OCI-LY7 (cell line): Measurements from ENCODE around the gene LLPH. TPM values are rescaled to one million over a fixed set of nuclear protein-coding genes. Genes with fewer than 3 reads are reported as not detected.

Experiments used
- BruUV-seq: library from RNA; stranded (reverse); fragments of 400-500 nt; replicated peaks from 2 replicates; lab custom pipeline; 2021; lab: Mats Ljungman, UMichigan
- CTCF ChIA-PET: fragments of 300-600 bp; sonication (Branson Sonifier 250); formaldehyde crosslinking; loops from one replicate; lab custom pipeline; 2022; ENCODE audit warnings: antibody characterized with exemption; ENCODE audit not compliant: unreplicated experiment; lab: Charles Lee
- POLR2A ChIA-PET: fragments of 300-600 bp; sonication (Branson Sonifier 250); formaldehyde crosslinking; loops from one replicate; lab custom pipeline; 2022; ENCODE audit warnings: antibody characterized with exemption; lab: Charles Lee
- DNase-seq: peaks from one replicate; pipeline ENCODE4 v3.0.0-alpha.2; 2015; ENCODE audit warnings: low spot score
- H2AFZ ChIP-seq: fragments of 200-600 bp; sonication (generic), shearing (Covaris generic); 2 replicates; pipeline ENCODE4 v1.6.1; 2014; ENCODE audit warnings: mild to moderate bottlenecking, antibody characterized with exemption, low read length, moderate library complexity
- H3K27ac ChIP-seq: fragments of 200-600 bp; sonication (generic); 2 replicates; pipeline ENCODE4 v1.5.1; 2014; ENCODE audit warnings: mixed run types, low read depth, mild to moderate bottlenecking, moderate library complexity, low read length, inconsistent platforms; ENCODE audit not compliant: poor library complexity, severe bottlenecking
- H3K36me3 ChIP-seq: fragments of 200-600 bp; sonication (generic); 2 replicates; pipeline ENCODE4 v1.6.1; 2014; ENCODE audit warnings: mild to moderate bottlenecking, antibody characterized with exemption, low read length, moderate library complexity, mixed read lengths; ENCODE audit not compliant: insufficient read depth
- H3K4me1 ChIP-seq: fragments of 200-600 bp; sonication (generic); 2 replicates; pipeline ENCODE4 v1.5.1; 2014; ENCODE audit warnings: mild to moderate bottlenecking, low read length; ENCODE audit not compliant: insufficient read depth, poor library complexity, severe bottlenecking
- H3K4me2 ChIP-seq: fragments of 200-600 bp; sonication (generic); 2 replicates; pipeline ENCODE4 v1.6.1; 2014; ENCODE audit warnings: mild to moderate bottlenecking, low read length
- H3K4me3 ChIP-seq: fragments of 200-600 bp; sonication (generic); 2 replicates; pipeline ENCODE4 v1.5.1; 2014; ENCODE audit warnings: mild to moderate bottlenecking, low read depth, low read length; ENCODE audit not compliant: poor library complexity, severe bottlenecking
- H3K79me2 ChIP-seq: fragments of 200-600 bp; sonication (generic); 2 replicates; pipeline ENCODE4 v1.6.1; 2016; ENCODE audit warnings: low read depth, mild to moderate bottlenecking, low read length, moderate library complexity, mixed read lengths; ENCODE audit not compliant: insufficient read depth
- H3K9me2 ChIP-seq: fragments of 200-600 bp; sonication (generic); 2 replicates; pipeline ENCODE4 v1.6.1; 2016; ENCODE audit warnings: mild to moderate bottlenecking, low read length, mixed read lengths; ENCODE audit not compliant: insufficient read depth
- H3K9me3 ChIP-seq: fragments of 200-600 bp; sonication (generic); 2 replicates; pipeline ENCODE4 v1.6.1; 2014; ENCODE audit warnings: mild to moderate bottlenecking, mixed run types, low read length, mixed read lengths
- H4K20me1 ChIP-seq: fragments of 200-600 bp; sonication (generic); 2 replicates; pipeline ENCODE4 v1.6.1; 2014; ENCODE audit warnings: mild to moderate bottlenecking, antibody characterized with exemption, low read length, moderate library complexity, mixed read lengths; ENCODE audit not compliant: insufficient read depth
- CTCF ChIP-seq: fragments of 200-600 bp; sonication (generic); conservative IDR thresholded peaks from 2 replicates; pipeline ENCODE4 v1.5.1; 2014; ENCODE audit warnings: mild to moderate bottlenecking, antibody characterized with exemption, low read length, moderate library complexity, mixed read lengths
- EZH2phosphoT487 ChIP-seq: fragments of 200-600 bp; sonication (generic); IDR thresholded peaks from 2 replicates; pipeline ENCODE4 v1.6.1; 2018; ENCODE audit warnings: low read depth, borderline replicate concordance, mild to moderate bottlenecking, mixed run types, antibody characterized with exemption, low read length, moderate library complexity, mixed read lengths
- intact Hi-C: fragments of 100-400 bp; cut with micrococcal nuclease; formaldehyde crosslinking; loops from one replicate; pipeline ENCODE4 v1.10.0; 2022; ENCODE audit not compliant: unreplicated experiment
- total RNA-seq, 2 experiments: library from RNA; depleted of rRNA in 1 of 2; stranded (reverse); fragments of >200 nt in 1 of 2; shearing (Covaris generic) in 1 of 2; gene quantifications; 2 replicates each; pipeline ENCODE4 v1.2.3, GENCODE V29; 2014 to 2022

Gene LLPH
- total RNA-seq, 2 experiments from 2014 or later: 5.7 to 39.6 TPM

DNA sequence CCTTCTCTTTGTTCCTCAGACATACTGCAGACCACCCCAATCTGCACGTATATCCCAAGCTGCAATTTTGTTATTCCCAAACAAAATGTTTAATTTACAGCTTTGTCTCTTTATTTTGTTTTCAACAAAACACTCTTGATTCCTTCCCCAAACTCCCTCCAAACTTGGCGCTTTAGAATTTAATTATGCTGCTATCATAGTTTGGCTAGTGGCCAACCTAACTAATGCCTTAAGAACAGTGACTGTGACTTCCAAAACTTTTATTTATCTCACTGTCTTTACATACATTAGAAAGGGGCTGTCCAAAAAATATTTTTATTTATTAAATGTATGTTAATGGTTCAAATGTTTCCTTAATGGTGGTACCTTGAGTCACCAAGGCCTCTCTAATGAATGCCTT is 32.2 kb upstream of the LLPH start:
- intact Hi-C loops: no loop called here
- Histone ChIP-seq H4K20me1 (no peaks in the 10 kb centered on the region), H2AFZ (no peak overlapping the region), H3K9me3 (peaks cover 26% of the 10 kb centered on the region), H3K27ac (no peak overlapping the region), H3K79me2 (peaks cover 65% of the 10 kb centered on the region), H3K9me2 (no peaks in the 10 kb centered on the region), H3K4me1 (peaks cover 3% of the 10 kb centered on the region), H3K36me3 (peaks cover 73% of the 10 kb centered on the region), H3K4me2 (no peak overlapping the region), H3K4me3 (no peak overlapping the region)
- no peak for DNase-seq
- ChIA-PET CTCF (no interaction called here), POLR2A (interaction anchor here (0.9 to 1.6 kb wide), 2 partner anchors 34 to 70 kb away, joined by 4 read pairs; no protein-coding TSS in a partner anchor)
- no TSS peak for BruUV-seq
- no peak for TF ChIP-seq CTCF
- TF ChIP-seq EZH2phosphoT487: no peak

DNA sequence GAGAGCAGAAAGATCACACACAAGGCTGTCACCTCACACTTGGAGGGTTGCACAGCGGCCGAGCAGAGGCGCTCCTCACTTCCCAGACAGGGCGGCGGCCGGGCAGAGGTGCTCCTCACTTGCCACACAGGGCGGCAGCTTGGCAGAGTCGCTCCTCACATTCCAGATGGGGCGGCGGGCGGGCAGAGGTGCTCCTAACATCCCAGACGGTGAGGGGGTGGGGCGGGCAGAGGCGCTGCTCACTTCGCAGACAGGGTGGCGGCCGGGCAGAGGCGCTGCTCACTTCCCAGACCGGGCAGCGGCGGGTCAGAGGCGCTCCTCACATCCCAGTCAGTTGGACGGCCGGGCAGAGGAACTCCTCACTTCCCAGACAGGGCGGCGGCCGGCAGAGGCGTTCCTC is 30.2 kb upstream of the LLPH start:
- H3K36me3 ChIP-seq: peaks cover 53% of the 10 kb centered on the region
- ChIA-PET CTCF (no interaction called here), POLR2A (interaction anchor here (1.0 kb wide), 1 partner anchor 9 kb away, joined by 5 read pairs; the partner anchor contains the start of gene TMBIM4)
- peaks cover 45% of the 10 kb centered on the region for H3K79me2 ChIP-seq
- H3K4me3 ChIP-seq: no peak overlapping the region
- no peaks in the 10 kb centered on the region for H3K9me2 ChIP-seq
- no peak overlapping the region for H2AFZ ChIP-seq
- TF ChIP-seq CTCF (no peak), EZH2phosphoT487 (no peak)
- H3K4me2 ChIP-seq: no peak overlapping the region
- BruUV-seq: no TSS peak
- H3K4me1 ChIP-seq: no peaks in the 10 kb centered on the region
- H3K27ac ChIP-seq: no peak overlapping the region
- H3K9me3 ChIP-seq: peaks cover 16% of the 10 kb centered on the region
- intact Hi-C loops: no loop called here
- DNase-seq: no peak
- H4K20me1 ChIP-seq: no peaks in the 10 kb centered on the region

GRCh38 chr12:66159123-66159522 is 28.6 kb upstream of the LLPH start:
- no TSS peak for BruUV-seq
- H4K20me1 ChIP-seq: no peaks in the 10 kb centered on the region
- ChIA-PET POLR2A (interaction anchor here (0.5 to 2.7 kb wide), 8 partner anchors 10 to 504 kb away, joined by 3 to 13 read pairs (median 4); no protein-coding TSS in a partner anchor), CTCF (interaction anchor here (1.4 kb wide), 1 partner anchor 10 kb away, joined by 4 read pairs; the partner anchor contains the start of gene TMBIM4)
- DNase-seq: no peak
- H2AFZ ChIP-seq: no peak overlapping the region
- H3K4me1 ChIP-seq: no peaks in the 10 kb centered on the region
- TF ChIP-seq EZH2phosphoT487 (no peak), CTCF (no peak)
- H3K4me2 ChIP-seq: no peak overlapping the region
- intact Hi-C loops: no loop called here
- no peaks in the 10 kb centered on the region for H3K9me2 ChIP-seq
- H3K27ac ChIP-seq: no peak overlapping the region
- H3K36me3 ChIP-seq: peaks cover 37% of the 10 kb centered on the region
- H3K79me2 ChIP-seq: peaks cover 29% of the 10 kb centered on the region
- H3K9me3 ChIP-seq: peaks cover 5% of the 10 kb centered on the region; the same call in 1 of the 2 replicates
- no peak overlapping the region for H3K4me3 ChIP-seq
